ENCODE measurements around the gene CENPS.

- TF ChIP-seq ASH2L (IDR thresholded peaks at IDR 0.05; ENCODE audit: low read length) (no peak), CTCF (IDR thresholded peaks at IDR 0.05; ENCODE audit: control extremely low read depth in 1 of 3, insufficient read depth in 1 of 3, low read depth in 1 of 3, low read length in 3 of 3) (no peak), HDAC6 (IDR thresholded peaks at IDR 0.05; ENCODE audit: low read depth, low read length) (no peak), RAD21 (IDR thresholded peaks at IDR 0.05 in 1 of 2, conservative IDR thresholded peaks at IDR 0.05 in 1 of 2; ENCODE audit: low read depth in 2 of 2, low read length in 2 of 2) (no peak), POLR2AphosphoS5 (IDR thresholded peaks at IDR 0.05; ENCODE audit: low read depth, low read length) (no peak), GTF2F1 (IDR thresholded peaks at IDR 0.05; ENCODE audit: borderline replicate concordance, low read depth, low read length) (no peak), MAX (IDR thresholded peaks at IDR 0.05) (no peak), TCF12 (IDR thresholded peaks at IDR 0.05; ENCODE audit: low read depth, low read length) (no peak), TAF1 (IDR thresholded peaks at IDR 0.05; ENCODE audit: low read depth, low read length) (no peak), CBX5 (IDR thresholded peaks at IDR 0.05; ENCODE audit: low read depth, low read length) (no peak), POLR2A (IDR thresholded peaks at IDR 0.05; ENCODE audit: control extremely low read depth in 1 of 2, low read depth in 2 of 2, low read length in 2 of 2) (no peak)
Observed at GRCh38 chr1:10459184-10459583, 29.0 kb downstream of the CENPS start.

Data from H1 (cell line).